Thoracic aorta (tissue), 2 donors: ENCODE data around the gene TRIM44. TPM values are rescaled to one million over a fixed set of nuclear protein-coding genes. Genes with fewer than 3 reads are reported as not detected.

Source experiments
- ATAC-seq: fragments of 150-250 bp; one replicate; pipeline ENCODE4 v1.8.0; 2017; ENCODE audit warnings: low read depth; ENCODE audit not compliant: insufficient number of reproducible peaks, low FRiP score
- DNase-seq: peaks from one replicate; pipeline ENCODE4 v3.0.0-alpha.2; 2020; ENCODE audit warnings: low spot score
- H3K27ac ChIP-seq, 2 donors: fragments of 200-600 bp; sonication (generic); 1 replicate in 1 of 2; 2 replicates in 1 of 2; pipeline ENCODE4 v1.5.1; 2016; ENCODE audit warnings: mild to moderate bottlenecking in 2 of 2, moderate library complexity in 2 of 2
- H3K27me3 ChIP-seq: fragments of 200-600 bp; sonication (generic); replicated peaks from 2 replicates; pipeline ENCODE4 v1.6.0; 2016; ENCODE audit warnings: mild to moderate bottlenecking; ENCODE audit not compliant: insufficient read depth
- H3K36me3 ChIP-seq: fragments of 200-600 bp; sonication (generic); one replicate; pipeline ENCODE4 v1.5.1; 2016
- H3K4me1 ChIP-seq, 2 donors: fragments of 200-600 bp; sonication (generic); 1 replicate in 1 of 2; 2 replicates in 1 of 2; pipeline versions ENCODE4 v1.5.1 to v1.6.0; 2016; ENCODE audit warnings: low read depth in 2 of 2, mild to moderate bottlenecking in 1 of 2; ENCODE audit not compliant: control insufficient read depth in 1 of 2
- H3K4me3 ChIP-seq: fragments of 200-600 bp; sonication (generic); 2 replicates; pipeline ENCODE4 v1.5.1; 2016; ENCODE audit warnings: mild to moderate bottlenecking
- H3K9me3 ChIP-seq: fragments of 200-600 bp; sonication (generic); 2 replicates; pipeline ENCODE4 v1.5.1; 2016
- total RNA-seq, 2 donors: library from RNA; depleted of rRNA; stranded (reverse); fragments of >200 nt; gene quantifications; one replicate each; pipeline versions ENCODE4 v1.1.0 to v1.2.3, GENCODE V29; 2016
- TF ChIP-seq, protein P1 (sequence below): fragments of 200-600 bp; sonication (generic); IDR thresholded peaks from one replicate; pipeline ENCODE4 v1.5.1; 2019; ENCODE audit warnings: antibody characterized with exemption

TRIM44 gene
- total RNA-seq, 2 donors from 2014 or later, result 26.0 to 26.8 TPM

DNA sequence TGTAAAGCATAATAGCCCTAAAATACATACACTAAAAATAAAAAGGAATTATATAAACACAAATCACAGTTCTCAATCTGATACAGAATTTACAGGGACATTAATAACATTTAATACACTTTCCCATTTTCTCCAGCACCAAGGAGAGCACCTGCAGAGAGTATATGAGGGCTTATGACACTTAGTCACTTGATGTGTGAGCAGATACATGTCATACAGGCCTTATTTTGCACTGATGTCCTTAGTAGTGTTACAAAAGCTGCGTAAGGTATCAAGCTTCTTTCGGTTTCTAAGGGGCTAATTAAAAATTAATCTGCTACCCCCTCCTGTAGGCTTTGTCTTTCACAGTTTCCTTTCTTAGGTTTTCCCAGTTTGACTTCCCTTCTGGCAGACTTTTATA, 61.3 kb downstream of the TRIM44 start:
- H3K4me3 ChIP-seq, result no peak overlapping the region
- H3K4me1 ChIP-seq, result peaks cover 5 to 7% of the 10 kb centered on the region in 2 donors
- DNase-seq (no peak), ATAC-seq (no peak)
- H3K27me3 ChIP-seq, result no peaks in the 10 kb centered on the region
- no peak overlapping the region for H3K27ac ChIP-seq
- H3K9me3 ChIP-seq, result no peaks in the 10 kb centered on the region
- peaks cover 2% of the 10 kb centered on the region for H3K36me3 ChIP-seq
- TF ChIP-seq, protein P1, sequence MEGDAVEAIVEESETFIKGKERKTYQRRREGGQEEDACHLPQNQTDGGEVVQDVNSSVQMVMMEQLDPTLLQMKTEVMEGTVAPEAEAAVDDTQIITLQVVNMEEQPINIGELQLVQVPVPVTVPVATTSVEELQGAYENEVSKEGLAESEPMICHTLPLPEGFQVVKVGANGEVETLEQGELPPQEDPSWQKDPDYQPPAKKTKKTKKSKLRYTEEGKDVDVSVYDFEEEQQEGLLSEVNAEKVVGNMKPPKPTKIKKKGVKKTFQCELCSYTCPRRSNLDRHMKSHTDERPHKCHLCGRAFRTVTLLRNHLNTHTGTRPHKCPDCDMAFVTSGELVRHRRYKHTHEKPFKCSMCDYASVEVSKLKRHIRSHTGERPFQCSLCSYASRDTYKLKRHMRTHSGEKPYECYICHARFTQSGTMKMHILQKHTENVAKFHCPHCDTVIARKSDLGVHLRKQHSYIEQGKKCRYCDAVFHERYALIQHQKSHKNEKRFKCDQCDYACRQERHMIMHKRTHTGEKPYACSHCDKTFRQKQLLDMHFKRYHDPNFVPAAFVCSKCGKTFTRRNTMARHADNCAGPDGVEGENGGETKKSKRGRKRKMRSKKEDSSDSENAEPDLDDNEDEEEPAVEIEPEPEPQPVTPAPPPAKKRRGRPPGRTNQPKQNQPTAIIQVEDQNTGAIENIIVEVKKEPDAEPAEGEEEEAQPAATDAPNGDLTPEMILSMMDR, result no peak

DNA sequence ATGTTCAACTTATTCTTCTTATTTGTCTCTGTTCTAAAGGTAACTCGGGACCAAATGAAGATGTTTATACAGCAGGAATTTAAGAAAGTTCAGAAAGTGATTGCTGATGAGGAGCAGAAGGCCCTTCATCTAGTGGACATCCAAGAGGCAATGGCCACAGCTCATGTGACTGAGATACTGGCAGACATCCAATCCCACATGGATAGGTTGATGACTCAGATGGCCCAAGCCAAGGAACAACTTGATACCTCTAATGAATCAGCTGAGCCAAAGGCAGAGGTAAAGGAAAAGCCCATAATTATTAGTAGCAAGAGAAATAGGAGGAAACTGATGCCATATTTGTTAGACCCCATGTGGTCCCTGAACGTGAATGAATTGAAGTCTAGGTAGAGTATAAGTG, 63.3 kb downstream of the TRIM44 start:
- TF ChIP-seq, protein P1, result no peak
- ATAC-seq, result no peak
- Histone ChIP-seq H3K9me3 (peaks cover 9% of the 10 kb centered on the region), H3K27me3 (no peaks in the 10 kb centered on the region), H3K4me3 (no peak overlapping the region), H3K27ac (no peak overlapping the region), H3K4me1 (peaks cover 5 to 7% of the 10 kb centered on the region in 2 donors), H3K36me3 (peaks cover 2% of the 10 kb centered on the region)
- no peak for DNase-seq

DNA sequence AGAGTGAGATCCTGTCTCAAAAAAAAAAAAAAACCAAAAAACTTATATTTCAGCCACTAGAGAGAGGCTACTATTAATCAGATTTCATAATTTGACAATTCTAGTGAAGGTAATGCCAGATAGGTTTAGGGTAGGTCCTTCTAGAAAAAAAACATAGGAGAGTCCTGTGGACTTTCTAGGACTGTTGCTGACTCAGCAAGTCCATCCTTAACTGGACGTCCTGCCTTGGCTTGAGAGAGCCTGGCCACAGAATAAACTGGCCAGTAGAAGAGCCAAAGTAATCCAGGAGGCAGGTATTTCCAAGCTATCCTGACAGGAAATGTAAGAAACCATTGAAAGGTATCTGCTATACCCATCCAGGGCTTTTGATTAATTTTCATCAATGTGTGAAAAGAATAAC, 64.6 kb downstream of the TRIM44 start:
- Histone ChIP-seq H3K36me3 (peaks cover 2% of the 10 kb centered on the region), H3K9me3 (peaks cover 11% of the 10 kb centered on the region), H3K27ac (no peak overlapping the region), H3K4me1 (peaks cover 5 to 7% of the 10 kb centered on the region in 2 donors), H3K27me3 (no peaks in the 10 kb centered on the region), H3K4me3 (no peak overlapping the region)
- TF ChIP-seq, protein P1, result no peak
- no peak for ATAC-seq
- DNase-seq, result no peak

DNA sequence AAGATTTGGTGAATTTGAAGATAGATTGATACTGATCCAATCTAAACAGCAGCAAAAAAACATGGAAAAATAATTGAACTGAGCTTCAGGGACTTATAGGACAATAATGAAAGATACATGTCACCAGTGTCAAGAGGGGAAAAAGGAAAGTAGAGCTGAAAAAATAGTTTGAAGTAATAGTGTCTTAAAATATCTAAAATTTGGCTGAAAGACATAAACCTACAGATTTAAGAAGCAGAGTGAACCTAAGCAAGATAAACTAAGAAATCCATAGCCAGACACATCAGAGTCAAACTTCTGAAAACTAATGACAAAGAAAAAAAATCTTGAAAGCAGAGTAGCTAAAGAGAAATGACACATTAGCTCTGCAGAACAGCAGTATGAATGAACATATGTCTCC, 67.7 kb downstream of the TRIM44 start:
- TF ChIP-seq, protein P1, result no peak
- peaks cover 11% of the 10 kb centered on the region for H3K9me3 ChIP-seq
- DNase-seq, result no peak
- H3K36me3 ChIP-seq, result peaks cover 2% of the 10 kb centered on the region
- no peaks in the 10 kb centered on the region for H3K27me3 ChIP-seq
- H3K4me3 ChIP-seq, result no peak overlapping the region
- ATAC-seq, result no peak
- no peak overlapping the region for H3K27ac ChIP-seq
- H3K4me1 ChIP-seq, result no peaks in the 10 kb centered on the region

DNA sequence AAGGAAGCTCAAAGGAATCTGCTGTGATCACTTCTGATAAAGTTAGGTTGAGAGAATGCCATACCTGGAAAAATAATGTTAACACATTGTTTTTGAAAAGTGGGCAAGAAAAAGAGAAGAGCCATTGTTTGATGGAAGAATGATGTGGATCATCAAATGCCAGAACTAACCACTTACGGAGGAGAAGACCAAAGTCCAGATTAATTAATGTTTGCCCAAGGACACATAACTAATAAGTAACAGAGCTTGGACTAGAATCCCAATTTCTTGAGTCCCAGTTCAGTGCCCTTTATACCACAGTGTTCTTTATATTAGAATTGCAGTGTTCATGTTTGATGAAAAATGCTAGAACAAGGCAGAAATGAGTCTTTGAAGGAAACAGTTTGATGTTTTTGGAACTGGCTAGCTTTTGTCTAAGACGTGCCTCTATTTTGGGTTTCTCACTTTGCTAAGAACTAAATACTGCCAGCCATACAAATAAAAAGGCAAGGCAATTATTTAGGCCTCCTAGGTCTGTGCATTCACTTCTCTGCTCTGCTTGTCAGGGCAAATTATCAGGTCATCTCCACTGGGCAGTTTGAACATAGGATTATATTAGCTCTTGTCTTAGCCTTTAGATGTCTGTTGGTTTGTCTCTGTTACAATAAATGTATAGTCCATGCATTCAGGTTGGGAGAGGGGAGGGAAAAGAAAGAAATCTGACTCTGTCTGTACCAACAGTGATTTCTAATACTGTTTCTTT, 72.3 kb downstream of the TRIM44 start:
- H3K27me3 ChIP-seq, result no peaks in the 10 kb centered on the region
- H3K9me3 ChIP-seq, result peaks cover 10% of the 10 kb centered on the region
- H3K4me3 ChIP-seq, result no peak overlapping the region
- ATAC-seq (no peak), DNase-seq (no peak)
- TF ChIP-seq, protein P1, result no peak
- no peak overlapping the region for H3K27ac ChIP-seq
- no peaks in the 10 kb centered on the region for H3K4me1 ChIP-seq
- no peaks in the 10 kb centered on the region for H3K36me3 ChIP-seq
